BE2C (cell line): ENCODE results near the gene MYADML2.

Experiments
- DNase-seq: peaks from one replicate; pipeline ENCODE4 v3.0.0-alpha.2; 2020
- H3K27me3 ChIP-seq: fragments of 250-450 bp; sonication (Bioruptor Pico); 2 replicates; pipeline ENCODE4 v1.5.1; 2020; ENCODE audit warnings: mild to moderate bottlenecking
- H3K36me3 ChIP-seq: fragments of 250-450 bp; sonication (Bioruptor Pico); 2 replicates; pipeline ENCODE4 v1.5.1; 2020; ENCODE audit warnings: mild to moderate bottlenecking
- H3K4me1 ChIP-seq: fragments of 250-450 bp; sonication (Bioruptor Pico); 2 replicates; pipeline ENCODE4 v1.5.1; 2020
- H3K4me3 ChIP-seq: 2 replicates; pipeline ENCODE4 v1.5.1; 2011; ENCODE audit warnings: low read depth, low read length
- H3K9me3 ChIP-seq: fragments of 250-450 bp; sonication (Bioruptor Pico); 2 replicates; pipeline ENCODE4 v1.5.1; 2020
- CTCF ChIP-seq: IDR thresholded peaks from 2 replicates; pipeline ENCODE4 v1.5.1; 2012; ENCODE audit warnings: mild to moderate bottlenecking, low read depth, low read length

Gene MYADML2

GRCh38 chr17:81890447-81891302 is 56.4 kb downstream of the MYADML2 start:
- H3K36me3 ChIP-seq = peaks cover 58% of the 10 kb centered on the region
- no peaks in the 10 kb centered on the region for H3K27me3 ChIP-seq
- peak; percentile 16 for DNase-seq
- peaks cover 21% of the 10 kb centered on the region for H3K4me1 ChIP-seq
- H3K4me3 ChIP-seq = peak overlapping the region; percentile 98
- TF ChIP-seq CTCF = no peak
- H3K9me3 ChIP-seq = no peaks in the 10 kb centered on the region
